ENCODE data around the gene TBPL2. TPM values are rescaled to one million over a fixed set of nuclear protein-coding genes. Genes with fewer than 3 reads are reported as not detected.

TBPL2 gene
- total RNA-seq, 1 experiment from 2014 or later, result not detected

- CTCF ChIA-PET, result interaction anchor here (1.4 kb wide), 1 partner anchor 13 kb away, joined by 6 read pairs; no protein-coding TSS in a partner anchor
- Histone ChIP-seq H3K27ac (ENCODE audit: low read depth, low read length) (no peak overlapping the region), H4K20me1 (ENCODE audit: insufficient read depth) (no peaks in the 10 kb centered on the region), H3K4me1 (ENCODE audit: control insufficient read depth in 1 of 2, insufficient read depth in 2 of 2, low read length in 2 of 2) (peaks cover 16 to 32% of the 10 kb centered on the region in 2 experiments), H3K79me2 (ENCODE audit: insufficient read depth, low read length) (no peaks in the 10 kb centered on the region), H3K27me3 (ENCODE audit: insufficient read depth, low read length) (no peaks in the 10 kb centered on the region), H3K9ac (ENCODE audit: low read length) (peak overlapping the region; percentile 32), H3K4me2 (ENCODE audit: low read length) (peak overlapping the region; percentile 62), H3K36me3 (ENCODE audit: control insufficient read depth in 1 of 2, insufficient read depth in 2 of 2, low read length in 2 of 2) (no peaks in the 10 kb centered on the region), H3K9me2 (ENCODE audit: insufficient read depth) (no peaks in the 10 kb centered on the region), H2AFZ (ENCODE audit: low read depth, low read length, poor library complexity, severe bottlenecking) (peak overlapping the region; percentile 59), H3K4me3 (replicated peaks in 1 of 2; ENCODE audit: low read depth in 1 of 2, low read length in 2 of 2) (no peak overlapping the region; a peak in 1 of 4 replicates), H3K9me3 (ENCODE audit: control insufficient read depth in 1 of 2, insufficient read depth in 1 of 2, low read depth in 1 of 2, low read length in 2 of 2) (no peaks in the 10 kb centered on the region)
- no TSS peak for BruUV-seq (replicated peaks)
- DNase-seq (ENCODE audit: low read depth, low spot score) (no peak), ATAC-seq (no peak)
- RAD21 ChIA-PET (ENCODE audit: low non-redundant PET in 1 of 2, low total read pairs in 2 of 2, uncharacterized antibody in 2 of 2, unreplicated experiment in 2 of 2), result interaction anchor here in 1 of 2 experiments (1.3 kb wide), 1 partner anchor 16 kb away, joined by 3 read pairs; no protein-coding TSS in a partner anchor
- POLR2A ChIA-PET, result interaction anchor here (0.9 kb wide), 1 partner anchor 11 kb away, joined by 4 read pairs; no protein-coding TSS in a partner anchor
- no peak for TF ChIP-seq EGR1 (IDR thresholded peaks at IDR 0.05; ENCODE audit: low read depth)
- TF ChIP-seq JUND (IDR thresholded peaks at IDR 0.05), result peak; percentile 66
- 0 out of 2 replicates have a peak, but pooled peaks have one; percentile 23 for TF ChIP-seq SP1 (IDR thresholded peaks at IDR 0.05; ENCODE audit: low read depth)
- TF ChIP-seq RAD21 (IDR thresholded peaks at IDR 0.05; ENCODE audit: low read depth), result no peak
- no peak for TF ChIP-seq REST (IDR thresholded peaks at IDR 0.05; ENCODE audit: low read depth)
- TF ChIP-seq CBX3 (IDR thresholded peaks at IDR 0.05; ENCODE audit: low read depth), result peak; percentile 60; the same call in 1 of the 2 replicates
- peak; percentile 12 for TF ChIP-seq TCF7L2 (IDR thresholded peaks at IDR 0.05; ENCODE audit: borderline replicate concordance, extremely low read depth, insufficient read depth, insufficient read length)
- peak; percentile 77 for TF ChIP-seq FOSL1 (IDR thresholded peaks at IDR 0.05; ENCODE audit: low read depth)
- intact Hi-C loops (cut with micrococcal nuclease), result no loop called here
Observed at GRCh38 chr14:55458800-55459515, 18.5 kb upstream of the TBPL2 start.
